OCI-LY1 (cell line): Measurements from ENCODE around the gene MYO16.

Experiments used
- CTCF ChIP-seq: fragments of 200-600 bp; sonication (generic), shearing (Covaris generic); IDR thresholded peaks from 2 replicates; pipeline ENCODE4 v1.5.1; 2017; ENCODE audit warnings: mild to moderate bottlenecking, antibody characterized with exemption, low read length, moderate library complexity, mixed read lengths
- EZH2 ChIP-seq: fragments of 200-600 bp; sonication (generic), shearing (Covaris generic); IDR thresholded peaks from 2 replicates; pipeline ENCODE4 v1.8.0; 2017; ENCODE audit warnings: borderline replicate concordance, mixed run types, mild to moderate bottlenecking, antibody characterized with exemption, low read length, moderate library complexity, mixed read lengths

GRCh38 chr13:108621462-108621861 lies 7.9 kb upstream of the MYO16 start:
- no peak for TF ChIP-seq CTCF
- no peak for TF ChIP-seq EZH2
